HEK293T (cell line): ENCODE data around the gene C20orf204.

Experiments
- ELF4 ChIP-seq: fragments of 450-650 bp; IDR thresholded peaks from 2 replicates; pipeline ENCODE4 v1.6.1; 2017; ENCODE audit warnings: antibody characterized with exemption
- FOXA1 ChIP-seq: fragments of 450-650 bp; IDR thresholded peaks from 2 replicates; pipeline ENCODE4 v1.6.1; 2016; ENCODE audit warnings: mild to moderate bottlenecking
- FOXK2 ChIP-seq: fragments of 450-650 bp; IDR thresholded peaks from 2 replicates; pipeline ENCODE4 v1.6.1; 2016; ENCODE audit warnings: mild to moderate bottlenecking
- FOXM1 ChIP-seq: fragments of 450-650 bp; IDR thresholded peaks from 2 replicates; pipeline ENCODE4 v1.6.1; 2017; ENCODE audit warnings: mild to moderate bottlenecking, borderline replicate concordance
- NFRKB ChIP-seq: fragments of 450-650 bp; IDR thresholded peaks from 2 replicates; pipeline ENCODE4 v1.6.1; 2016; ENCODE audit warnings: mild to moderate bottlenecking, moderate library complexity
- SP1 ChIP-seq: fragments of 450-650 bp; IDR thresholded peaks from 2 replicates; pipeline ENCODE4 v1.6.1; 2017
- SUZ12 ChIP-seq: fragments of 450-650 bp; IDR thresholded peaks from 2 replicates; pipeline ENCODE4 v1.6.1; 2016; ENCODE audit warnings: mild to moderate bottlenecking

- TF ChIP-seq FOXK2 (no peak), SUZ12 (no peak), ELF4 (no peak), SP1 (no peak), FOXA1 (no peak), FOXM1 (no peak), NFRKB (no peak)
These were observed 46.9 kb downstream of the C20orf204 start for GRCh38 chr20:64082820-64083377.
